GM18519 (cell line): ENCODE measurements around the gene AXIN1.
A peak's percentile ranks its signal among the peaks of the same experiment; 100 is the strongest.
"Not testable (repeated sequence)": the region's sequence is repeated elsewhere in the genome, so short reads cannot be mapped to it uniquely, and the experiment has no call there.

ENCODE experiments used
- ATAC-seq: cut with Tn5 transposase; IDR thresholded peaks from one replicate; pipeline ENCODE4 v1.9.1; 2021; ENCODE audit warnings: mild to moderate bottlenecking, moderate library complexity; ENCODE audit not compliant: unreplicated experiment, low FRiP score

The AXIN1 gene

DNA sequence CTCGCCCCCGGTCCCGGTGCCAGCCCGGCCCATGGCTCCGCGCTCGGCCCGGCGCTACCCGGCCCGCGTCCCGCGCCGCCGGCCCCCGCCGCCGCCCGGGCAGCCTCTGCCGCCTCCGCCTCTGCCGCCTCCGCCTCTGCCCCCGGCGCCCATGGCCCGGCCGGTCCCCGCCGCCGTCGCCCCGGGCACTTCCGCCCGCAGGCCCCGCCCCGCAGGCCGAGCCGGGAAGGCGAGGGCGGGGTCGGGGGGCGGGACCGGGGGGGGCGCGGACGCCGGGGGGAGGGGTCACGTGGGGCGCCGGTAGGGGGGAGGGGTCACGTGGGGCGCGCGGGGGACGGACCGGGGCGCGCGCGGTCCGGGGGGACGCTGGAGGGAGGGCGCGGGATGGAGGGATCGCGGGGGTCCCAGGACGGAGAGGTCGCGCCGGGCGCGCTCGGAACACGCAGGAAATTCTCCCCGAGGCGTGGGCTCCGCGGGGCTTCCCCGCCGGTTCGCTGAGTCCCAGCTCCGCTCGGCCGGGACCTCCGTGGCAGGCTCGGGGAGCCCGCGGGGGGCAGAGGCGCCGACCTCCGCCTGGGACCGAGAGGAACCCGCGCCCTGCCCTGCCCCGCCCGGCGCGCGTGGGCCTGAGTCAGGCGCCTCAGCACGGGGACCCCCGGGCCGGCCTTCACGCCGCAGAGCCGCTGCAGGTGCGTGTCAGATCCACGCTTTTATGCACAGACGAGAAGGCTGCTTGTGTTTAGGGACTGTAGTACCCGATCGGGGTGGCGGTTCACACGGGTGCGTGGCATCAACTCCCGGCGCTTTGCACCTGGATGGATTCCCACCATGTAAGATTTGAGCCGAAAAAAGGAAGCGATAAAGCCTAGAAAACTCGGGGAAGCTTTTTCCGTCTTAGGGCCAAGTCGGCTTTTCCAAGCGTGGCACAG, 29.5 kb upstream of the AXIN1 start, which contains the start of gene PGAP6:
Gene PGAP6 (minus strand): TSS at position 190 of the 929 bp plus-strand sequence. CDS start 157 bp downstream, at position 33.
- peak; percentile 31 for ATAC-seq

DNA sequence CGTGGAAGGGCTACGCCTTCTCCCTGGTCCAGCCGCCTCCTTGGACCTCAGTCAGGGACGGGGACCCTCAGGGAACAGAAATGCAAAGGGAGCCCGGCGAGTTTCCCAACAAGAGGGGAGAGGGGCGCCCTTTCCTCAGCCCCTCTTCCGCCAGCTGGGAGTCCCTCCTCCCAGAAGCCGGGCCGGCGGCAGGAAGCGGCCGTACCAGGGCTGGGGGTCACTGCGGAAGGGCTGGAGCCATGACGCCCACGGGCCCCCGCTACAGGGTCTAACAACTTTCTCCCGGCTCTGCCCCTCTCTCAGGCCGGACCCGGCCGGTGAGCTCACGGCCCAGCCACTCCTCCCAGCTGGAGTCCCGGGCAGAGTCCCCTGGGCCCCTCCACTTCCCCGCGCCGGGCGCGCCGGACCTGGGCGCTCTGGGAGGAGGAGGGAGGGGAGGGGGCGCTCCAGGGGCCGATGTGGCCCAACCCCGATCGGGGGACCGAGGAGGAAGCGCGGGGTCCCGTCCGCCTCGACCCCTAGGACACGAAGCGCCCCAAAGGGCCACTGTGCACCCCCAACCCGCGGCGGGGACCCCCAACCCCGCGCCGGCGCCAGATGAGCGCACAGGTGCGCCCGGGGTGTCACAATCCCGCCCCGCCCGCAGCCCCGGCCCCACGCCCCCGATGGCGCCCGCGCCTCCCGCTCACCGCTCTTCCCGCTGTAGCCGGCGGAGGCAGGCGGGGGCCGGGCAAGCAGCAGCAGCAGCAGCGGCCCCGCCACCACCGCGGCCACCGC, 28.7 kb upstream of the AXIN1 start:
- peak; percentile 7 for ATAC-seq

DNA sequence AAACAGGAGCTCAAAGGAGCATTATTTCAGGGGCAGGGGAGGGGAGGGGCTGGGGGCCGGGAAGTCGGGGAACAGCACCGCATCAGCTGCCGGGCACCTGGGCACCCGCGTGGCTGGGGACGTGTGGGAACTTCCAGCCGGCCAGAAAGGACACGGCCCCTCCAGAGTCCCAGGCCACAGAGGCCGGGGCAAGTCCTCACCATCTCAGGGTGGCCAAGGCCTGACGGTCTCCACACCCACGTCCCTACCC, 28.2 kb upstream of the AXIN1 start:
- no peak for ATAC-seq

DNA sequence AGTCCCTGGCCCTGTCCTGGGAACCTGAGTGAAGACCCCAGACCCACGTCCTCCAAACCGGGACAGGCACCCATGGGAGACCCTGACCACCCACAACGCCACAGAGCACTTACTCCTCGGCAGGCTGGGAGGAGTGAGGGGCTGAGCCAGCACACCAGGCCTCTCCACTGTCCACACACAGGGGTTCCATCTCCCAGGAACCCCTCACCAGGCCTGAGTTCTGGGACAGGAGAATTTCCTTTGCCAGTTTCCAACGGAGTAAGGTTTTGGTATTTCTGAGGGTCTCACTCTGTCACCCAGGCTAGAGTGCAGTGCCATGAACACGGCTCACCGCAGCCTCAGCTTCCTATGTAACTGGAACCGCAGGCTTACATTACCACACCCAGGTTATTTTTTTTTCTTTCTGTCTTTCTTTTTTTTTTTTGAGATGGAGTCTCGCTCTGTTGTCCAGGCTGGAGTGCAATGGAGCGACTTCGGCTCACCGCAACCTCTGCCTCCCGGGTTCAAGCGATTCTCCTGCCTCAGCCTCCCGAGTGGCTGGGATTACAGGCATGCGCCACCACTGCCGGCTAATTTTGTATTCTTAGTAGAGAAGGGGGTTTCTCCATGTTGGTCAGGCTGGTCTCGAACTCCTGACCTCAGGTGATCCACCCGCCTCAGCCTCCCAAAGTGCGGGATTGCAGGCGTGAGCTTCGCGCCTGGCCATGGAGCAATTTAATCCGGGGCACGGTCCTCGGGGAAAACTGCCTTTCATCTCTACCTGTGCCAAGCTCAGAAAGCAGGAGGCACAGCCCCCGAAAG, 27.6 kb upstream of the AXIN1 start:
- no peak for ATAC-seq

DNA sequence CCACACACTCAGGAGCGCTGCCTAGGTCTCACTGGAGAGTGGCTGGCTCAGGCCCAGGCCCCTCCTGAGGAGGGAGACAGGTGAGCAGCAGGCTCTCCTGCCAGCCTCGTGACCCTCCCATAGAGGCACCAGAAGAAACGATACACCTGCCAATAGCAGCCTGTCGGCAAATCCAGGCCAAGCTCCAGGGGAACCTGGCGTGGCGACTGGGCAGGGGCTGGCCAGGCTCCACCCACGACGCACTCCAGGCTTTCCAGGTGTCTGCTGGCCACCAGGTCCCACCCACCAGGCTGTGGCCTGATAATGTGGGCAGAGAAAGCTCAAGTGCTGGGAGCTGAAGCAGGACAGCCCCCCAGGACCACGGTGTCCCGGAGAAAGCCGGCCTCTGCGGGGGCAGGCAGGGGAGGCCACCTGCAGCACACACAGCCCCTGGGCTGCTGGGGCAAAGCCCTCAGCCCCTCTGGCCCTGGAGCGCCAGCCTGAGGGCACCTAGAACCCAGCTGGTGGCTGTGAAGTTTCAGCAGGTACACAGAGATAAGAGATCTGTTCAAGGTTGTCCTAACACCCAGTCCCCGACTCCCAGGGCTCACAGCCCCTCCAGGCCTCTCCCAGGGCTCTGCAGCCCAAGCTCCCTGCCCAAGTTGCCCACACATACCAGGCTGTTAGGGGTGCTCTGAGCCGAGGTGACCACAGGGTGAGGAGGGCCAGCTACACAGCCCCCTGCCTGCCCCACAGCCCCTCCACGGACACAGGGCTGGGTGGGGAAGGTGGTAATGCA, 26.8 kb upstream of the AXIN1 start:
- no peak for ATAC-seq

DNA sequence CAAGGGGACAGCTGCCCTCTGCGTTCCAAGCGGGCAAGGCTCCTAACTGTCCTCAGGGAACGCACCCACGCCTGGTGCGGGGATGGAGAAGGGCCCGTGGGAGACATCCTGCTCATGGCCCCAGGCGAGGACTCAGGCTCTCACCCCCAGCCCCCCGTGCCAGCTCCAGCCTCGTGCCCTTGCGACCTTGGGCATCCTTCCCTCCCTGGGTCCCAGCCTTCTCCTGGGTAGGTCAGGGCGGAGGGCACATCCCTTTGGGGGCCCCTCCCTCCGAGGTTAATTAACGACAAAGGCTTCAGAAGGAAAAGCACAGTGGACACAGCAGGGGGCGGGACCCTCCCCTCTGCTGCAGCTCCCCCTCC, 26.3 kb upstream of the AXIN1 start:
- ATAC-seq = no peak

DNA sequence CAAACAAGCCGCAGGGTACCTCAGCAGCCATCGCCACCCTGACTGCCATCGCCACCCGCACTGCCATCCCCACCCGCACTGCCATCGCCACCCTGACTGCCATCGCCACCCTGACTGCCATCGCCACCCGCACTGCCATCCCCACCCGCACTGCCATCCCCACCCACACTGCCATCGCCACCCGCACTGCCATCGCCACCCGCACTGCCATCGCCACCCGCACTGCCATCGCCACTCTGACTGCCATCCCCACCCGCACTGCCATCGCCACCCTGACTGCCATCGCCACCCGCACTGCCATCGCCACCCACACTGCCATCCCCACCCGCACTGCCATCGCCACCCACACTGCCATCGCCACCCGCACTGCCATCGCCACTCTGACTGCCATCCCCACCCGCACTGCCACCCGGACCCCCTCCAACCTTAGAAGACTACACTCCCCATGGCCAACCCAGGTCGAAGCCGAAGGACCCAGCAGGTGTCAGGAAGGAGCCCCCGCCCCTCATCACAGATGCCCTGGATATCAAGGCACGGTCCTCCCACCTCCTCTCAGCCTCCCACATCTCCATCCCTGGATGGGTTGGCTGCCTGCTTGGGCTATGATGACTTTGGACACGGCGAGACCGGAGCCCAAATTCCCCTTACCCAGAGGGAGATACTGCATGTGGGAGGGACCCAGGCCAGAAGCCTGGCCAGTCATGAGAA, 25.7 kb upstream of the AXIN1 start:
- not testable (repeated sequence) for ATAC-seq

DNA sequence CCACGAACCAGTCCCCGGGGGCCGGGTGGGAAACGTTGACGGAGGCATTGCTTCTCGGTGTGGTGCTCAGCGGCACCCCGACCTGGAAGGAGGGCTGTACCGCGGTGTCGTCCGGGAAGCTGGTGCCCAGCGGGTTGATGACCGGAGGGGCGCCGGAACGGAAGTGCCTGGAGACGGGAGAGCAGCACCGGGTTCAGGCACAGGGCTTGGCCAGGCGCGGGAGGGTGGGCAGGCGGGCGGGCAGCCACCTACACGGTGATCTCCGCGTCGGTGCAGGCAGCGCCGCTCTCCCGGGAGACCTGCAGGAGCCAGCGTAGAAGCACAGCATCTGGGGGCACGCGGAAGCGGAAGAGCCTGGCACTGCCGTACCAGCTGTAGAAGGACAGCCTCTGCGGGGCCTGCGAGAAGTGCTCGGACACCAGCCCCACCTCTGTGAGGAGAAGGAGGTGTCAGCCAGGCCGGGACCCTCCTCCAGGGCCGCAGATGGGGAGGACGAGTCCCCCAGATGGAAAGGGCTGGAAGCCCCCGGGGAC, 25.0 kb upstream of the AXIN1 start:
- no peak for ATAC-seq

DNA sequence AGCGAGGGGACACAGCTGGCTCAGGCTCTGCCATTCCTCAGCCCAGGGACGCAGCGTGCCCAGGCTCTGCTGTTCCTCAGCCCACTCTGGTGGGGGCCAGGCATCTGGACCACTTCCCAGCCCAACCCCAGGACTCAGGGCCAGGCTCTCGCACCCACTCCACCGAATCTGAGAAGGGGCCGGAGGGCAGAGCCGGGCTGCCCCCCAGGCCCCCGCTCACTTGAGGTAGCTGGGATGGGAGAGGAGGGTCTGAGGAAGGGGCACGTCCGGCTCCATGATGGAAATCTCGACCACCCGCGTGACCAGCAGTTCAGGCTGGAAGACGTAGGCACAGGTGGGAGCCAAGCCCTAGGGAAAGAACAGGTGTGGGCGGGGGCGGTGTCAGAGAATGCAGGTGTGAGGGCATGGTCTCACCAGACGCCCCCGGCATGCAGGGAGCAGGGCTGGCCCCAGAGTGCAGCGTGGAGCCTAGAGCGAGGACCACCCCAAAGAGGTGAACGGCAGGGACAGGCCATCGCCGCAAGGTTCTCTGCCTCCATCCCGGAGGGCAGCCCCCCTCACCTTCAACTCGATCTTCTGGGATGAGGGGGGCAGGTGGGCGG, 24.4 kb upstream of the AXIN1 start:
- no peak for ATAC-seq

DNA sequence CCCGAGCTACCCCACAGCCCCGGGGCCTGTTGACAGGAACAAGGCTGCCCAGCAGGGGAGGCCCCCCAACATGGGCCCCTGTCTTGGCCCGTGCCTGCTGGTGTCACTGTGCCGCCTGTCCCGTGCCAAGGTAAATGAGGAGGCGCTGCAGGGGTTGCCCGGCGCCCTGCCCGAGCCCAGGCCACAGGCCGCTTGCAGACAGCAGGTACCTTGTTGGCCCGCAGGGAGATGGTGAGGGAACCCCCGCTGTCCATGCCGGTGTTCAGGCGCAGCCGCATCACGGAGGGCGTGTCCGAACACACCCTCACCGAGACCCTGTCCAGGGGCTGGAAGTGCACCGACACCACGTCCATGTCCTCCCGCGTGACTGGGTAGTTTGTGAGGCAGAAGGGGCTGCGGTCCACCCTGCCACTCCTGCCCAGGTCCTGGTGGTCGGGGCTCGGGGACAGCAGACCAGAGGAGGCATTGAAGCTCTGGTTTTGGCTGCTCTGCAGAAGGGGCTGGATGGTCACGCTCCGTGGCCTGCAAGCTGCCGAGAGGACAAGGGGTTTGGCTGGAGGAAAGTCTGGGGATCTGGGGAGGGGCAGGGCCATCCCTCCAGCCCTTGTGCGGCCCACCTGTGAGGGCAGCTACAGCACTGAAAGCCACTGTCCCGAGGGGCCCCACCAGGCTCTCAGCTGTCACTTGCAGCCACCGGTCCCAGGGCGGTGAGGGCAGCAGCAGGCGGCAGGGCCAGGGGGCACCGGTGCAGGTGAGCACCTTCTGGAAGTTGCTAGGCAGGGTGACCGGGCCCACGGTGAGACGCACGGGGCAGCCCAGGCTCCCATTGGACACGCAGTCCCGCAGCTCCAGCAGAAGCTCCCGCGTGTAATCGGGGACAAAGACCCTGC, 23.6 kb upstream of the AXIN1 start:
- ATAC-seq = no peak

DNA sequence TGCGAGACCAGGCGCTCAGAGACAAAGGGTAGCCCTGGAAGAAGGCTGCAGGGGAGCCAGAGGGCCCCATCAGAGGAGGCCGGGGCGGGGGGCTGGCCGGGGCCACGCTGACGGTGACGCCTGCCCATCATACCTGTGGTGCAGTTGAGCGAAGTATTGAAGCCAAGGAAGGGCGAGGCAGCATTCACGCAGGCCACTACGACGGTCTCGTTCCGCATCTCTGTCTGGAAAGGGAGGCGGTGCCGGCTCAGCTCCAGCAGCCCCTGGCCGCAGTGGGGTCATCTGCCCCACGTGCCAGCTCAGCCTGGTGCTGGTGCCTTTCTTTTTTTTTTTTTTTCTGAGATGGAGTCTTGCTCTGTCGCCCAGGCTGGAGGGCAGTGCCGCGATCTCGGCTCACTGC, 22.7 kb upstream of the AXIN1 start:
- ATAC-seq = no peak

DNA sequence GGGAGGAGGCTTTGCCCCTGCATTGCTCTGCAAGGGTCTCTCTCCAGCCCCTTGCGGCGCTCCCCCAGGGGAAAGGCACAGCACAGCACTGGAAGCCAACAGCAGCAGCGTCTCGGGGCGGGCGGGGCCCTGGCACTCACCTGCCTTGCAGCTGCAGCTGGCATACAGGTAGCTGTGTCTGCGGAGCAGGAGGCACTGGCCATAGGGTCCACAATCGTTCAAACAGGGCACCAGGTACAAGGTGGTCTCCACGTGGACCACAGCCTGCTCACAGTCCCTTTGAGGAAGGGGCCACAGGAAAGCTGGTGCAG, 22.0 kb upstream of the AXIN1 start:
- no peak for ATAC-seq

DNA sequence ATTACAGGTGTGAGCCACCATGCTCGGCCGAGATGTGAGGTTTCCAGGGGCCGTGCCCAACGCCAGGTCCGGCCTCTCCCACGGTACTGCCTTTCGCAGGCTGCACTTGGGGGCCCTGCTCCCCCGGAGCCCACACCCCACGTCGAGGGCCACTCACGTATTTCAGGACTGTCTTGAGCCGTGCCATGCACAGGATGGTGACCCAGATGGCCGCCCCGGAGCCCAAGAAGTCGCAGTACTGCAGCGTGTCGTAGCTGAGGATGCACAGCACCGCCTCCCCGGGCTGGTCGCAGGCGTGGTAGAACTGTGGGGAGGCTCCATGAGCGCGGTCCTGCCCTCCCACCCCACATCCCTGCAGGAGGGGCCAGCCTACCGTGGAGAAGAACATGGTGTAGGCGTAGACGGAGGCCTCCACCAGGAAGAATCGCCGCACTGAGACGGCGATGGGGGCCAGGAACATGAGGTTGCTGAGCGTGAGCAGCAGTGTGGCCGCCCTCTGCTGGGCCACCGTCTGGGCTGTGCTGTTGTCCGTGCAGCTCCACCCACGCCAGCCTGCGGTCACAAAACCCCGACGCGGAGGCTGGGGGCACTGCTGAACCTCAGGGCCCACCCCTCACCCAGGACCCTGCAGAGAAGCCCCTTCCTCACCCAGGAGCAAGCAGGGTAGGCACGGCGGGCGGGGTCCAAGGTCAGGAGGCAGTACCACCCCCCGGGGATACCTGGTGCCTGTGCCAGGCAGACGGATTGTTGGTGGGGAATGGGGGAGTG, 21.5 kb upstream of the AXIN1 start:
- ATAC-seq = no peak

DNA sequence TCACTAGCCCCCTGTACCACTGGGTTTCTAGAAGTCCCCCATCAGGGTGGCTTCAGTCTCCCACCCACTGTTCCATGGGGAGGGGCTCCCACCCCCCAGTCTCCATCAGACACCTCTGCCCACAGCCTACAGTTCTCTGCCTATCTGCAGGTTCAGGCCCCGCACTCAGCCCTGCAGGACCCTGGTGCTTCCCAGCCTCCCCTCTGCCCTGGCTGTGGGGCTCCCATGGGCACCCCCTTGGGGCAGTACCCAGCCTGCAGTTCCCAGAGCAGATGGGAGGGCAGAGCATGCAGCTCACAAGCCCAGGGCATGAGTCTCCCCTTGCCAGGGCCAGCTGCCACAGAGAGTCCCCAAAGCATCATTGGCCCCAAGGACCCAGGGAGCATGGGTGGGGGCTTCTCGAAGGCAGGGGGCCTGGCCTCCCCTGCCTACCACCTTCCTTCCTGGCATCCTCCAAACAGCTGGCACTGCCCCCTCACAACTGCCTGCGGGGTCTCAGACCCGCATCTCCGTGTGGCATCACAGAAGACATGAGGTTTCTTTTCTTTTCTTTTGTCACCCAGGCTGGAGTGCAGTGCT, 20.6 kb upstream of the AXIN1 start:
- ATAC-seq = no peak

DNA sequence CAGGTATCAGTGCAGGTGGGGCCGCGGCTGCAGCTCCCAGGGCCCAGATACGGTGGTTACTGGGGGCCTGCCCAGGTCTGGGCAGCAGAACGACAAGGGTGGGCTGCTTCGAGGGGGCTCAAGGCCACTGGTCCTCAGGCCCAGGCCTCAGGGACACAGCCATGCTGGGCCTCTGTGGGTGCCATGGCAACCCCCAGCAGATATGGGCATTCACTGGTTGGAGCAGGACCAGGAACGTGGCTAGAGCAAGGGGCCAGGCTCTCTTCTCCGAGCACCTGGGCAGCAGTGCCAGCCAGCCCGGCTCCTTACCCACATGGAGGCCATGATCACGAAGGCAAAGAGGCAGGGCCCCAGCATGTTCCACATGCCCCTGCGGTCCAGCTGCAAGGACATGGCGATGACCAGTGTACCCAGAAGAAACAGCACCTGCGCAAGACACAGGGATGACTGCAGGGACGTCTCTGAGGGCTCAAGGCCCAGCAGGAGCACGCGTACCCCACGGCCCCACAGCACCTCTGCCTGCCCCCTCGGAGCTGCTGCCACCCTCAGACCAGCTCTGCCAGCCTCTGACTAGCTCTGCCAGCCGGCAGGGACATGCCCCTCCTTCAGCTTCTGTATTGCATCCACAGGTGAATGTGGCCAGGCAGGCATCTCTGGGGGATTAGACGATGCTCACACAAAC, 19.9 kb upstream of the AXIN1 start:
- ATAC-seq = no peak

DNA sequence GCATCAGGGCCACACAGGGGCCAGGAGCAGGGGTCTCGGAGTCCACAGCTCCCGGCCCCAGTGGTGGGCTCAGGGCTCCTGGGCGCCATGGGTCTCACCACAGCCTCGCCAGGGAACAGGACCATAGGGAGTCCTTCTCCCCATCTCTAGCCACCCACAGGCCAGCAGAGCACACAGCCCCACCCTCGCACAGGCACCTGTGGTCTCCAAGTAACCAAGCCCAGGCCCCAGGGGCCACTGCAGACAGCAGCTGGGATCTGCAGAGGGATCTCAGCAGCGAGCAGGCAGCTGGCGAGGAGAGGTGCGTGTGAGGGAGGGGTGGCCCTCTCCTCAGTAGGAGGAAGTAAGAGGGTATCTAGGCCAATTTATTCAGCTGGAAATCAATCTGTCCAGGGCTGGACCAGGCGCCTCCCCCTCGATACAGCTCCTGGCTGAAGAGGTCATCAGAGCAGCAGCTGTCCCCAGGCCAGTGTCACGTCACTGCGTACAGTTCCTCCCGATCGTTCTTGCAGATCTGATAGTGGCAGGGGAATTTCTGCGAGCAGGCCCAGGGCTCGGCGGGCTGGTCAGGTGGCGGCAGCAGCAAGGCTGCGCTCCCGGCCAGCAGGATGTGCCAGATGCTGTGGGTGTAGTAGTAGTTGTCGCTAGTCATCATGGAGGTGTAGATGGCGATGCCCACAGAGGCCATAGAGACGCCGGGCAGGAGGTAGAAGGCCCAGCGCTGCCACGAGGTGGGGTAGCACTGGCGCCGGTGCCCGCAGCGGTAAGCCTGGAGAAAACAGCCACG, 19.2 kb upstream of the AXIN1 start:
- ATAC-seq = no peak
